GM12892 (cell line): ENCODE data around the gene C4orf50.

Experiments
- POLR2A ChIP-seq: IDR thresholded peaks from 2 replicates; pipeline ENCODE4 v1.6.1; 2011; ENCODE audit warnings: low read depth, low read length, control low read depth
- POLR2AphosphoS5 ChIP-seq: IDR thresholded peaks from 2 replicates; pipeline ENCODE4 v1.6.1; 2011; ENCODE audit warnings: low read depth, low read length, control low read depth

DNA sequence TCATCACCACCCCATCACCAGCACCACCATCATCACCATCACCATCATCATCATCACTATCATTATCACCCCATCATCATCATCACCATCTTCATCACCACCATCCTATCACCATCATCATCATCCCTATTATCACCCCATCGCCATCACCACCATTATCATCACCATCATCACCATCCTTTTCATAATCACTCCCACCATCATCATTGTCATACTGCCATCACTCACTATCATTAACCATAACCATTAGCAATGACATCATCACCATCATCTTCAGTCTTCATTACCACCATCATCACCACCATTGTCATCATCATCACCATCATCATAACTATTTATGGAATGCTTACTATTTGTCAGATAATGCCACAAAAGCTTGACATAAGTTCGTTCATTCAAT, 161.0 kb downstream of the C4orf50 start:
- TF ChIP-seq POLR2AphosphoS5 = no peak
- no peak for TF ChIP-seq POLR2A
